Neural progenitor cell (in vitro differentiated cells): ENCODE data around the gene LSM11. TPM values are rescaled to one million over a fixed set of nuclear protein-coding genes. Genes with fewer than 3 reads are reported as not detected.
A peak's percentile ranks its signal among the peaks of the same experiment; 100 is the strongest.

Experiments used
- DNase-seq: peaks from one replicate; pipeline ENCODE4 v3.0.0-alpha.2; 2016; ENCODE audit warnings: low spot score
- H2AFZ ChIP-seq: fragments of 200-600 bp; sonication (generic); replicated peaks from 2 replicates; pipeline ENCODE4 v1.6.1; 2016; ENCODE audit warnings: antibody characterized with exemption
- H3F3A ChIP-seq: fragments of 200-600 bp; sonication (generic); 2 replicates; pipeline ENCODE4 v1.6.1; 2016; ENCODE audit warnings: antibody characterized with exemption, low read depth
- H3K27ac ChIP-seq: fragments of 200-600 bp; sonication (generic); 2 replicates; pipeline ENCODE4 v1.5.1; 2016; ENCODE audit warnings: mild to moderate bottlenecking
- H3K27me3 ChIP-seq: fragments of 200-600 bp; sonication (generic); 2 replicates; pipeline ENCODE4 v1.6.1; 2016; ENCODE audit warnings: mild to moderate bottlenecking, moderate library complexity
- H3K36me3 ChIP-seq: fragments of 200-600 bp; sonication (generic); 2 replicates; pipeline ENCODE4 v1.5.1; 2016
- H3K4me1 ChIP-seq: fragments of 200-600 bp; sonication (generic); 2 replicates; pipeline ENCODE4 v1.6.1; 2016; ENCODE audit warnings: mixed run types
- H3K4me2 ChIP-seq: fragments of 200-600 bp; sonication (generic); 2 replicates; pipeline ENCODE4 v1.6.1; 2016
- H3K4me3 ChIP-seq: fragments of 200-600 bp; sonication (generic); 2 replicates; pipeline ENCODE4 v1.5.1; 2016
- H3K79me2 ChIP-seq: fragments of 200-600 bp; sonication (generic); 2 replicates; pipeline ENCODE4 v1.6.1; 2016; ENCODE audit warnings: low read depth
- H3K9ac ChIP-seq: fragments of 200-600 bp; sonication (generic); 2 replicates; pipeline ENCODE4 v1.6.1; 2016
- H3K9me3 ChIP-seq: fragments of 200-600 bp; sonication (generic); 2 replicates; pipeline ENCODE4 v1.5.1; 2016; ENCODE audit warnings: low read depth
- H4K20me1 ChIP-seq: fragments of 200-600 bp; sonication (generic); 2 replicates; pipeline ENCODE4 v1.6.1; 2016; ENCODE audit warnings: low read depth
- H3K27ac Mint-ChIP-seq: 3 replicates; pipeline ENCODE4 v1.8.0; 2021; ENCODE audit warnings: mixed read lengths
- H3K27me3 Mint-ChIP-seq: 2 replicates; pipeline ENCODE4 v1.8.0; 2022; ENCODE audit warnings: low read depth, mild to moderate bottlenecking, inconsistent platforms, moderate library complexity, mixed read lengths; ENCODE audit not compliant: insufficient read depth
- H3K36me3 Mint-ChIP-seq: 3 replicates; pipeline ENCODE4 v1.8.0; 2021; ENCODE audit warnings: mixed read lengths
- H3K4me1 Mint-ChIP-seq: 3 replicates; pipeline ENCODE4 v1.8.0; 2021; ENCODE audit warnings: mixed read lengths
- H3K4me3 Mint-ChIP-seq: 3 replicates; pipeline ENCODE4 v1.8.0; 2021; ENCODE audit warnings: mild to moderate bottlenecking, moderate library complexity, mixed read lengths
- H3K9me3 Mint-ChIP-seq: 3 replicates; pipeline ENCODE4 v1.8.0; 2020; ENCODE audit warnings: mixed read lengths
- EZH2 ChIP-seq: fragments of 200-600 bp; sonication (generic); IDR thresholded peaks from 2 replicates; pipeline ENCODE4 v1.6.1; 2017; ENCODE audit warnings: antibody characterized with exemption, mild to moderate bottlenecking, moderate library complexity
- EZH2phosphoT487 ChIP-seq: fragments of 200-600 bp; sonication (generic); IDR thresholded peaks from 2 replicates; pipeline ENCODE4 v1.6.1; 2017; ENCODE audit warnings: antibody characterized with exemption
- total RNA-seq: library from RNA; depleted of rRNA; stranded (reverse); fragments of >200 nt; gene quantifications from 2 replicates; pipeline ENCODE4 v1.2.3, GENCODE V29; 2015; ENCODE audit warnings: low replicate concordance
- TF ChIP-seq, protein P1 (sequence below): fragments of 200-600 bp; sonication (generic); IDR thresholded peaks from 2 replicates; pipeline ENCODE4 v1.5.1; 2017; ENCODE audit warnings: antibody characterized with exemption, mild to moderate bottlenecking

Gene LSM11
- total RNA-seq, 1 donor from 2014 or later, result 13.6 TPM

- Histone ChIP-seq H3K27ac (no peak overlapping the region), H3K36me3 (no peaks in the 10 kb centered on the region), H3K4me2 (no peak overlapping the region), H3K4me3 (no peak overlapping the region), H3K27me3 (no peaks in the 10 kb centered on the region), H3F3A (peaks cover 7% of the 10 kb centered on the region), H3K9me3 (no peaks in the 10 kb centered on the region), H2AFZ (no peak overlapping the region), H4K20me1 (no peaks in the 10 kb centered on the region), H3K79me2 (no peaks in the 10 kb centered on the region), H3K4me1 (peaks cover 6% of the 10 kb centered on the region), H3K9ac (no peak overlapping the region)
- Mint-ChIP-seq H3K27me3 (peaks cover 2% of the 10 kb centered on the region), H3K4me1 (peaks cover 17% of the 10 kb centered on the region), H3K27ac (peak overlapping the region; percentile 54), H3K4me3 (no peak overlapping the region), H3K9me3 (no peaks in the 10 kb centered on the region), H3K36me3 (no peaks in the 10 kb centered on the region)
- TF ChIP-seq EZH2phosphoT487 (no peak), EZH2 (no peak)
- TF ChIP-seq, protein P1, sequence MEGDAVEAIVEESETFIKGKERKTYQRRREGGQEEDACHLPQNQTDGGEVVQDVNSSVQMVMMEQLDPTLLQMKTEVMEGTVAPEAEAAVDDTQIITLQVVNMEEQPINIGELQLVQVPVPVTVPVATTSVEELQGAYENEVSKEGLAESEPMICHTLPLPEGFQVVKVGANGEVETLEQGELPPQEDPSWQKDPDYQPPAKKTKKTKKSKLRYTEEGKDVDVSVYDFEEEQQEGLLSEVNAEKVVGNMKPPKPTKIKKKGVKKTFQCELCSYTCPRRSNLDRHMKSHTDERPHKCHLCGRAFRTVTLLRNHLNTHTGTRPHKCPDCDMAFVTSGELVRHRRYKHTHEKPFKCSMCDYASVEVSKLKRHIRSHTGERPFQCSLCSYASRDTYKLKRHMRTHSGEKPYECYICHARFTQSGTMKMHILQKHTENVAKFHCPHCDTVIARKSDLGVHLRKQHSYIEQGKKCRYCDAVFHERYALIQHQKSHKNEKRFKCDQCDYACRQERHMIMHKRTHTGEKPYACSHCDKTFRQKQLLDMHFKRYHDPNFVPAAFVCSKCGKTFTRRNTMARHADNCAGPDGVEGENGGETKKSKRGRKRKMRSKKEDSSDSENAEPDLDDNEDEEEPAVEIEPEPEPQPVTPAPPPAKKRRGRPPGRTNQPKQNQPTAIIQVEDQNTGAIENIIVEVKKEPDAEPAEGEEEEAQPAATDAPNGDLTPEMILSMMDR, result no peak
- DNase-seq, result no peak
Observed at GRCh38 chr5:157766442-157766841, 22.9 kb downstream of the LSM11 start.

- peaks cover 7% of the 10 kb centered on the region for H3F3A ChIP-seq
- H3K4me1 ChIP-seq, result peaks cover 6% of the 10 kb centered on the region
- H3K27me3 Mint-ChIP-seq, result peaks cover 2% of the 10 kb centered on the region
- H3K36me3 Mint-ChIP-seq, result no peaks in the 10 kb centered on the region
- no peak overlapping the region for H3K27ac Mint-ChIP-seq
- H3K9me3 ChIP-seq, result no peaks in the 10 kb centered on the region
- H3K9ac ChIP-seq, result no peak overlapping the region
- H3K9me3 Mint-ChIP-seq, result no peaks in the 10 kb centered on the region
- TF ChIP-seq, protein P1, result no peak
- TF ChIP-seq EZH2 (no peak), EZH2phosphoT487 (no peak)
- no peaks in the 10 kb centered on the region for H3K79me2 ChIP-seq
- no peaks in the 10 kb centered on the region for H3K36me3 ChIP-seq
- no peak overlapping the region for H3K4me3 Mint-ChIP-seq
- H3K27ac ChIP-seq, result no peak overlapping the region
- H3K4me1 Mint-ChIP-seq, result peaks cover 15% of the 10 kb centered on the region
- no peak overlapping the region for H2AFZ ChIP-seq
- no peak overlapping the region for H3K4me2 ChIP-seq
- H4K20me1 ChIP-seq, result no peaks in the 10 kb centered on the region
- no peaks in the 10 kb centered on the region for H3K27me3 ChIP-seq
- no peak for DNase-seq
- no peak overlapping the region for H3K4me3 ChIP-seq
Observed at GRCh38 chr5:157766902-157767301, 23.4 kb downstream of the LSM11 start.

- no peak for TF ChIP-seq EZH2phosphoT487
- TF ChIP-seq, protein P1, result no peak
- no peak for TF ChIP-seq EZH2
- Mint-ChIP-seq H3K27ac (no peak overlapping the region), H3K4me3 (no peak overlapping the region), H3K4me1 (peaks cover 13% of the 10 kb centered on the region), H3K9me3 (no peaks in the 10 kb centered on the region), H3K36me3 (no peaks in the 10 kb centered on the region), H3K27me3 (peaks cover 2% of the 10 kb centered on the region)
- no peaks in the 10 kb centered on the region for H3K9me3 ChIP-seq
- no peak for DNase-seq
- no peak overlapping the region for H3K4me3 ChIP-seq
- H3F3A ChIP-seq, result peaks cover under 1% of the 10 kb centered on the region
- H2AFZ ChIP-seq, result no peak overlapping the region
- H3K27me3 ChIP-seq, result no peaks in the 10 kb centered on the region
- H3K9ac ChIP-seq, result no peak overlapping the region
- H3K27ac ChIP-seq, result no peak overlapping the region
- H3K79me2 ChIP-seq, result no peaks in the 10 kb centered on the region
- no peak overlapping the region for H3K4me2 ChIP-seq
- no peaks in the 10 kb centered on the region for H3K4me1 ChIP-seq
- H4K20me1 ChIP-seq, result no peaks in the 10 kb centered on the region
- no peaks in the 10 kb centered on the region for H3K36me3 ChIP-seq
Observed at GRCh38 chr5:157767689-157768088, 24.2 kb downstream of the LSM11 start.
